Measurements from ENCODE around the gene RNF128.
"Not testable (repeated sequence)": the region's sequence is repeated elsewhere in the genome, so short reads cannot be mapped to it uniquely, and the experiment has no call there.

RNF128 gene

GRCh38 chrX:106748377-106748776 lies 21.9 kb downstream of the RNF128 start:
- DNase-seq (ENCODE audit: low read depth in 2 of 2) = no peak

GRCh38 chrX:106751407-106751806 lies 24.9 kb downstream of the RNF128 start:
- DNase-seq (ENCODE audit: low read depth in 2 of 2) = no peak

- no peak for DNase-seq (ENCODE audit: low read depth in 2 of 2)
Measured at GRCh38 chrX:106752101-106752678, 25.7 kb downstream of the RNF128 start.

GRCh38 chrX:106769288-106769687 lies 42.8 kb downstream of the RNF128 start:
- not testable (repeated sequence) for DNase-seq (ENCODE audit: low read depth in 2 of 2)

GRCh38 chrX:106774981-106775380 lies 48.5 kb downstream of the RNF128 start:
- DNase-seq (ENCODE audit: low read depth in 2 of 2) = no peak

- no peak for DNase-seq (ENCODE audit: low read depth in 2 of 2)
Measured at GRCh38 chrX:106780264-106780663, 53.8 kb downstream of the RNF128 start.

- no peak for DNase-seq (ENCODE audit: low read depth in 2 of 2)
Measured at GRCh38 chrX:106780664-106781377, 54.3 kb downstream of the RNF128 start.

- no peak for DNase-seq (ENCODE audit: low read depth in 2 of 2)
Measured at GRCh38 chrX:106783716-106784115, 57.2 kb downstream of the RNF128 start.

- DNase-seq (ENCODE audit: low read depth in 2 of 2) = no peak
Measured at GRCh38 chrX:106791495-106791894, 65.0 kb downstream of the RNF128 start.

- DNase-seq (ENCODE audit: low read depth in 2 of 2) = no peak
Measured at GRCh38 chrX:106802063-106802387, 75.5 kb downstream of the RNF128 start.

GRCh38 chrX:106802388-106803275 lies 76.1 kb downstream of the RNF128 start, which contains the start of gene TBC1D8B:
Gene TBC1D8B (plus strand): TSS chrX:106802673. CDS start chrX:106802854, 181 bp downstream.
- peak; percentile 82 to 83 for DNase-seq (ENCODE audit: low read depth in 2 of 2)

GRCh38 chrX:106811131-106811910 lies 84.8 kb downstream of the RNF128 start:
- DNase-seq (ENCODE audit: low read depth in 2 of 2) = no peak

GRCh38 chrX:106812930-106813329 lies 86.4 kb downstream of the RNF128 start:
- not testable (repeated sequence) for DNase-seq (ENCODE audit: low read depth in 2 of 2)

GRCh38 chrX:106814093-106814492 lies 87.6 kb downstream of the RNF128 start:
- DNase-seq (ENCODE audit: low read depth in 2 of 2) = not testable (repeated sequence)

Data from fibroblast of skin of left biceps (primary cell).